K562 (cell line): Measurements from ENCODE around the gene RGR. TPM values are rescaled to one million over a fixed set of nuclear protein-coding genes. Genes with fewer than 3 reads are reported as not detected.
A peak's percentile ranks its signal among the peaks of the same experiment; 100 is the strongest.
"Not testable (repeated sequence)": the region's sequence is repeated elsewhere in the genome, so short reads cannot be mapped to it uniquely, and the experiment has no call there.

ENCODE experiments used
- ATAC-seq: fragments of 200-7000 bp; cut with Tn5 transposase; 3 replicates; pipeline ENCODE4 v1.9.1; 2020; ENCODE audit warnings: moderate library complexity
- BruUV-seq: library from RNA; stranded (reverse); fragments of 400-500 nt; replicated peaks from 2 replicates; lab custom pipeline; 2021; lab: Mats Ljungman, UMichigan
- CTCF ChIA-PET: fragments of 300-600 bp; formaldehyde crosslinking; extraction: SDS; loops from one replicate; lab custom pipeline; 2021; ENCODE audit warnings: low intra/inter-chr PET ratio; lab: Yijun Ruan, JAX
- POLR2A ChIA-PET: fragments of 300-600, 350-650 bp; sonication (Branson Sonifier 250); formaldehyde crosslinking; extraction: SDS; loops from one replicate; lab custom pipeline; 2021; ENCODE audit warnings: antibody characterized with exemption, inconsistent platforms; lab: Yijun Ruan, JAX
- DNase-seq, 4 experiments: peaks; one replicate each; pipeline versions ENCODE4 v3.0.0 to v3.0.0-alpha.2; 2011 to 2018; ENCODE audit warnings: low spot score in 3 of 4, mixed read lengths in 3 of 4; ENCODE audit errors: extremely low read depth in 1 of 4
- FAIRE-seq: peaks from 2 replicates; lab custom pipeline; 2011; peaks lifted over from hg19 to GRCh38; lab: Jason Lieb, UNC
- H2AFZ ChIP-seq: 2 replicates; pipeline ENCODE4 v1.6.0; 2011; ENCODE audit warnings: low read depth, low read length, control low read depth, inconsistent platforms
- H3K27ac ChIP-seq: fragments of 200-600 bp; 3 replicates; pipeline ENCODE4 v1.8.0; 2011; ENCODE audit warnings: low read depth, mild to moderate bottlenecking, control low read depth, inconsistent platforms, low read length, moderate library complexity, mixed read lengths; ENCODE audit errors: extremely low read depth
- H3K27me3 ChIP-seq, 2 experiments: fragments of 300-600 bp in 1 of 2; 2 replicates in 1 of 2; 3 replicates in 1 of 2; pipeline versions ENCODE4 v1.6.0 to v1.8.0; 2011; ENCODE audit warnings: inconsistent platforms in 2 of 2, low read length in 2 of 2, mild to moderate bottlenecking in 1 of 2, mixed read lengths in 1 of 2, moderate library complexity in 1 of 2; ENCODE audit not compliant: control insufficient read depth in 2 of 2, insufficient read depth in 2 of 2
- H3K36me3 ChIP-seq: fragments of 300-600 bp; 3 replicates; pipeline ENCODE4 v1.8.0; 2011; ENCODE audit warnings: mild to moderate bottlenecking, low read length, inconsistent platforms; ENCODE audit not compliant: control insufficient read depth, insufficient read depth
- H3K4me1 ChIP-seq, 2 experiments: fragments of 200-600 bp in 1 of 2; replicated peaks in 1 of 2; 2 replicates in 1 of 2; 3 replicates in 1 of 2; pipeline versions ENCODE4 v1.5.1 to v1.8.0; 2011; ENCODE audit warnings: inconsistent platforms in 2 of 2, low read length in 2 of 2, mild to moderate bottlenecking in 1 of 2, mixed read lengths in 1 of 2, moderate library complexity in 1 of 2; ENCODE audit not compliant: control insufficient read depth in 2 of 2, insufficient read depth in 2 of 2
- H3K4me2 ChIP-seq: 2 replicates; pipeline ENCODE4 v1.6.1; 2011; ENCODE audit warnings: low read length, control low read depth, inconsistent platforms, mixed read lengths; ENCODE audit not compliant: insufficient read depth
- H3K4me3 ChIP-seq: fragments of 200-600 bp; sonication (generic), shearing (Covaris generic); 2 replicates; pipeline ENCODE4 v1.5.1; 2016; ENCODE audit warnings: control low read depth, inconsistent platforms
- H3K79me2 ChIP-seq: fragments of 200-600 bp; 3 replicates; pipeline ENCODE4 v1.8.0; 2011; ENCODE audit warnings: low read length, inconsistent platforms; ENCODE audit not compliant: control insufficient read depth, insufficient read depth
- H3K9ac ChIP-seq, 2 experiments: 2 replicates each; pipeline versions ENCODE4 v1.6.0 to v1.6.1; 2011; ENCODE audit warnings: low read depth in 2 of 2, low read length in 2 of 2, control low read depth in 1 of 2, inconsistent platforms in 1 of 2, mild to moderate bottlenecking in 1 of 2, mixed read lengths in 1 of 2; ENCODE audit not compliant: insufficient read depth in 1 of 2
- H3K9me1 ChIP-seq: one replicate; pipeline ENCODE4 v1.6.0; 2011; ENCODE audit warnings: inconsistent platforms, mild to moderate bottlenecking, low read length, moderate library complexity; ENCODE audit not compliant: control insufficient read depth, insufficient read depth
- H3K9me3 ChIP-seq: replicated peaks from 2 replicates; pipeline ENCODE4 v1.5.1; 2011; ENCODE audit warnings: low read depth, low read length, inconsistent platforms; ENCODE audit not compliant: control insufficient read depth, insufficient read depth
- H4K20me1 ChIP-seq: replicated peaks from 2 replicates; pipeline ENCODE4 v1.6.1; 2011; ENCODE audit warnings: low read length, inconsistent platforms, mixed read lengths; ENCODE audit not compliant: control insufficient read depth, insufficient read depth
- ATF1 ChIP-seq, 2 experiments: fragments of 450-650 bp in 1 of 2; IDR thresholded peaks; 2 replicates each; pipeline ENCODE4 v1.6.1; 2016; ENCODE audit warnings: missing compliant biosample characterization in 1 of 2, missing genetic modification characterization in 1 of 2
- HDAC2 ChIP-seq: fragments of 450-650 bp; IDR thresholded peaks from 2 replicates; pipeline ENCODE4 v1.6.1; 2016; ENCODE audit warnings: mild to moderate bottlenecking
- MGA ChIP-seq: fragments of 450-650 bp; IDR thresholded peaks from 2 replicates; pipeline ENCODE4 v1.6.1; 2016; ENCODE audit warnings: mild to moderate bottlenecking, moderate library complexity
- PHF20 ChIP-seq: fragments of 450-650 bp; IDR thresholded peaks from 2 replicates; pipeline ENCODE4 v1.6.1; 2018; ENCODE audit not compliant: partially characterized antibody
- ZSCAN29 ChIP-seq: fragments of 450-650 bp; IDR thresholded peaks from 2 replicates; pipeline ENCODE4 v1.6.1; 2017
- WGBS: fragments of 100-300 bp; shearing (Covaris generic); methylation state at CpG from one replicate; pipeline ENCODE4 v1.1.6; 2016; ENCODE audit warnings: low coverage, mixed read lengths; ENCODE audit not compliant: insufficient coverage; ENCODE audit errors: missing lambda C conversion rate; 5-methylcytosine and 5-hydroxymethylcytosine counted together
- in situ Hi-C: fragments of 300-500 bp; cut with MboI; formaldehyde crosslinking; loops from 4 replicates; pipeline ENCODE4 v1.15.0; 2018; ENCODE audit warnings: inconsistent platforms, mixed read lengths
- intact Hi-C: fragments of 100-400 bp; cut with micrococcal nuclease; formaldehyde crosslinking; loops from 2 replicates; pipeline ENCODE4 v1.14.2; 2022
- polyA plus RNA-seq, 8 experiments: library from polyadenylated mRNA; depleted of rRNA in 4 of 8; stranded (reverse) in 5 of 8; unstranded in 3 of 8; fragments of >200 nt; fragmentation: Nextera tagmentation in 2 of 8; fragmentation: Illumina TruSeq in 1 of 8; extraction: Ambion mirVana in 2 of 8; extraction: Trizol in 1 of 8; gene quantifications; 2 replicates each; pipeline versions ENCODE4 v1.2.1 to v1.2.3, GENCODE V29; 2011 to 2014; ENCODE audit warnings: inconsistent platforms in 1 of 8, missing spikeins in 1 of 8
- total RNA-seq, 7 experiments: library from RNA; depleted of rRNA in 6 of 7; stranded (reverse); fragments of >200 nt in 6 of 7; fragmentation: Illumina TruSeq in 2 of 7; extraction: Trizol in 2 of 7; gene quantifications; 2 replicates each; pipeline versions ENCODE4 v1.2.1 to v1.2.3, GENCODE V29; 2011 to 2021; ENCODE audit warnings: low replicate concordance in 1 of 7
- TF ChIP-seq, protein P1 (sequence below), 2 experiments: IDR thresholded peaks in 1 of 2; conservative IDR thresholded peaks in 1 of 2; 2 replicates each; pipeline ENCODE4 v1.6.1; 2016; ENCODE audit warnings: low read depth in 2 of 2, mild to moderate bottlenecking in 1 of 2, missing compliant biosample characterization in 1 of 2, missing genetic modification characterization in 1 of 2, moderate library complexity in 1 of 2

Gene RGR
- total and polyA plus RNA-seq, 9 of the 15 experiments (the other 6 are each of a cell fraction or from before 2014, with no cell fraction given): not detected

GRCh38 chr10:84279876-84280475 is 35.1 kb downstream of the RGR start:
- H3K79me2 ChIP-seq; H3K27ac ChIP-seq; FAIRE-seq; in situ Hi-C loops; H3K4me2 ChIP-seq; H3K4me1 ChIP-seq; H3K9me3 ChIP-seq; H3K36me3 ChIP-seq; CTCF ChIA-PET; H3K27me3 ChIP-seq; intact Hi-C loops; H4K20me1 ChIP-seq; H3K9me1 ChIP-seq; TF ChIP-seq ATF1 (CRISPR knock-in tag; IDR thresholded peaks at IDR 0.05): not testable (repeated sequence)
- peak overlapping the region in 1 of 2 experiments; percentile 64; a peak in 1 of 4 replicates for H3K9ac ChIP-seq
- peak in 1 of 4 experiments; percentile 53 for DNase-seq
- ATAC-seq: peak; percentile 91
- WGBS: 6% methylated on average over 22 of the region's 31 CpGs
- BruUV-seq: TSS peak; percentile 84
- peak overlapping the region; percentile 80 for H2AFZ ChIP-seq
- POLR2A ChIA-PET: interaction anchor here (0.7 to 2.5 kb wide), 6 partner anchors 9 to 118 kb away, joined by 3 to 7 read pairs (median 4); no protein-coding TSS in a partner anchor
- peak overlapping the region; percentile 2 for H3K4me3 ChIP-seq
- peak; percentile 86 for TF ChIP-seq MGA
- TF ChIP-seq PHF20: peak; percentile 24
- TF ChIP-seq ATF1 (tag; IDR thresholded peaks at IDR 0.05): peak; percentile 66
- TF ChIP-seq, protein P1, sequence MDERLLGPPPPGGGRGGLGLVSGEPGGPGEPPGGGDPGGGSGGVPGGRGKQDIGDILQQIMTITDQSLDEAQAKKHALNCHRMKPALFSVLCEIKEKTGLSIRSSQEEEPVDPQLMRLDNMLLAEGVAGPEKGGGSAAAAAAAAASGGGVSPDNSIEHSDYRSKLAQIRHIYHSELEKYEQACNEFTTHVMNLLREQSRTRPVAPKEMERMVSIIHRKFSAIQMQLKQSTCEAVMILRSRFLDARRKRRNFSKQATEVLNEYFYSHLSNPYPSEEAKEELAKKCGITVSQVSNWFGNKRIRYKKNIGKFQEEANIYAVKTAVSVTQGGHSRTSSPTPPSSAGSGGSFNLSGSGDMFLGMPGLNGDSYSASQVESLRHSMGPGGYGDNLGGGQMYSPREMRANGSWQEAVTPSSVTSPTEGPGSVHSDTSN (CRISPR knock-in tag; IDR thresholded peaks at IDR 0.05; ENCODE audit: low read depth): not testable (repeated sequence)
- TF ChIP-seq, protein P1 (tag; conservative IDR thresholded peaks at IDR 0.05; ENCODE audit: low read depth): 0 out of 2 replicates have a peak, but pooled peaks have one; percentile 25
- peak; percentile 80 for TF ChIP-seq HDAC2
- TF ChIP-seq ZSCAN29: 0 out of 2 replicates have a peak, but pooled peaks have one; percentile 19
